HFF-Myc (cell line): ENCODE data around the gene PKP3.
A peak's percentile ranks its signal among the peaks of the same experiment; 100 is the strongest.

Experiments
- DNase-seq: peaks from one replicate; pipeline ENCODE4 v3.0.0-alpha.2; 2011; ENCODE audit warnings: low read depth; ENCODE audit errors: extremely low read depth
- H3K4me3 ChIP-seq: replicated peaks from 2 replicates; pipeline ENCODE4 v1.5.1; 2011; ENCODE audit warnings: low read depth, mild to moderate bottlenecking, control low read depth, low read length
- TF ChIP-seq, protein P1 (sequence below): IDR thresholded peaks from 2 replicates; pipeline ENCODE4 v1.5.1; 2012; ENCODE audit warnings: mild to moderate bottlenecking, low read depth, low read length, control low read depth; ENCODE audit errors: missing control alignments

The PKP3 gene

GRCh38 chr11:393219-394033, 583 bp upstream of the PKP3 start:
- TF ChIP-seq, protein P1, sequence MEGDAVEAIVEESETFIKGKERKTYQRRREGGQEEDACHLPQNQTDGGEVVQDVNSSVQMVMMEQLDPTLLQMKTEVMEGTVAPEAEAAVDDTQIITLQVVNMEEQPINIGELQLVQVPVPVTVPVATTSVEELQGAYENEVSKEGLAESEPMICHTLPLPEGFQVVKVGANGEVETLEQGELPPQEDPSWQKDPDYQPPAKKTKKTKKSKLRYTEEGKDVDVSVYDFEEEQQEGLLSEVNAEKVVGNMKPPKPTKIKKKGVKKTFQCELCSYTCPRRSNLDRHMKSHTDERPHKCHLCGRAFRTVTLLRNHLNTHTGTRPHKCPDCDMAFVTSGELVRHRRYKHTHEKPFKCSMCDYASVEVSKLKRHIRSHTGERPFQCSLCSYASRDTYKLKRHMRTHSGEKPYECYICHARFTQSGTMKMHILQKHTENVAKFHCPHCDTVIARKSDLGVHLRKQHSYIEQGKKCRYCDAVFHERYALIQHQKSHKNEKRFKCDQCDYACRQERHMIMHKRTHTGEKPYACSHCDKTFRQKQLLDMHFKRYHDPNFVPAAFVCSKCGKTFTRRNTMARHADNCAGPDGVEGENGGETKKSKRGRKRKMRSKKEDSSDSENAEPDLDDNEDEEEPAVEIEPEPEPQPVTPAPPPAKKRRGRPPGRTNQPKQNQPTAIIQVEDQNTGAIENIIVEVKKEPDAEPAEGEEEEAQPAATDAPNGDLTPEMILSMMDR = no peak
- H3K4me3 ChIP-seq = no peak overlapping the region
- DNase-seq = no peak

- no peak overlapping the region for H3K4me3 ChIP-seq
- no peak for DNase-seq
- TF ChIP-seq, protein P1 = no peak
These were observed 1.0 kb downstream of the PKP3 start for GRCh38 chr11:394858-395655.

- DNase-seq = no peak
- H3K4me3 ChIP-seq = no peak overlapping the region
- TF ChIP-seq, protein P1 = no peak
These were observed 1.9 kb downstream of the PKP3 start for GRCh38 chr11:395866-396265.

GRCh38 chr11:396511-396947, 2.5 kb downstream of the PKP3 start:
- TF ChIP-seq, protein P1 = peak; percentile 23
- H3K4me3 ChIP-seq = peak overlapping the region; percentile 11; the same call in 1 of the 2 replicates
- DNase-seq = no peak

DNA sequence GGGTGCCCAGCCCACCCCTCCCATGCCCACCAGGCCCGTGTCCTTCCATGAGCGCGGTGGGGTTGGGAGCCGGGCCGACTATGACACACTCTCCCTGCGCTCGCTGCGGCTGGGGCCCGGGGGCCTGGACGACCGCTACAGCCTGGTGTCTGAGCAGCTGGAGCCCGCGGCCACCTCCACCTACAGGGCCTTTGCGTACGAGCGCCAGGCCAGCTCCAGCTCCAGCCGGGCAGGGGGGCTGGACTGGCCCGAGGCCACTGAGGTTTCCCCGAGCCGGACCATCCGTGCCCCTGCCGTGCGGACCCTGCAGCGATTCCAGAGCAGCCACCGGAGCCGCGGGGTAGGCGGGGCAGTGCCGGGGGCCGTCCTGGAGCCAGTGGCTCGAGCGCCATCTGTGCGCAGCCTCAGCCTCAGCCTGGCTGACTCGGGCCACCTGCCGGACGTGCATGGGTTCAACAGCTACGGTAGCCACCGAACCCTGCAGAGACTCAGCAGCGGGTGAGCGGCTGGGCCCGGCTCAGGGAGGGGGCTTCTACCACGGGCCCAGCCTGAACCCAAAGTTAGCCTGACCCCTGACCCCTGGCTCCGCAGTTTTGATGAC, 3.0 kb downstream of the PKP3 start:
- H3K4me3 ChIP-seq = peak overlapping the region; percentile 11
- no peak for DNase-seq
- TF ChIP-seq, protein P1 = peak; percentile 50

- no peak overlapping the region for H3K4me3 ChIP-seq
- TF ChIP-seq, protein P1 = no peak
- DNase-seq = no peak
These were observed 4.8 kb downstream of the PKP3 start for GRCh38 chr11:398826-399225.
